Measurements from ENCODE around the gene CARS2.
"Not testable (repeated sequence)": the region's sequence is repeated elsewhere in the genome, so short reads cannot be mapped to it uniquely, and the experiment has no call there.

Gene CARS2

DNA sequence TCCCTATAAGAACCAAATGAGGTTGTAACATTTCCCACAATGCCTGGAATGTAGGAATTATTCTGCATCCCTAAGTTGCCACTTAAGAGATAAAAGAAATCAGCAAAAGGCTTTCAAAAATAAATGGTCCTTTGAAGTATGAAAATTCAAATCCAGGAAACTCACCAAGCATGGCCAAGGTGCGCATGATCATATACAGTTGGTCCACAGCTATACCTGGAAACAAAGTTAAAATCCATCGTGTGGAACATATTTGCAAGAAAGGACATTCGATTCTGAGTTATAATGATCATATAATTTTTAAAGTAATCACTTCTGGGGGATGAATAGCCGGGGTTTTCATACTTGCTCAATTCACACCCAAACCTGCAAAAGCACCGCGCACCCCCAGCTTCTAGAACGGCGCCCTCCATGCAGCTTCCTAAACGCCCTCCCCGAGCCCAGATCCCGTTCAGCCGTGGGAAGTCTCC lies 525 bp downstream of the CARS2 start:
- DNase-seq = no peak

DNA sequence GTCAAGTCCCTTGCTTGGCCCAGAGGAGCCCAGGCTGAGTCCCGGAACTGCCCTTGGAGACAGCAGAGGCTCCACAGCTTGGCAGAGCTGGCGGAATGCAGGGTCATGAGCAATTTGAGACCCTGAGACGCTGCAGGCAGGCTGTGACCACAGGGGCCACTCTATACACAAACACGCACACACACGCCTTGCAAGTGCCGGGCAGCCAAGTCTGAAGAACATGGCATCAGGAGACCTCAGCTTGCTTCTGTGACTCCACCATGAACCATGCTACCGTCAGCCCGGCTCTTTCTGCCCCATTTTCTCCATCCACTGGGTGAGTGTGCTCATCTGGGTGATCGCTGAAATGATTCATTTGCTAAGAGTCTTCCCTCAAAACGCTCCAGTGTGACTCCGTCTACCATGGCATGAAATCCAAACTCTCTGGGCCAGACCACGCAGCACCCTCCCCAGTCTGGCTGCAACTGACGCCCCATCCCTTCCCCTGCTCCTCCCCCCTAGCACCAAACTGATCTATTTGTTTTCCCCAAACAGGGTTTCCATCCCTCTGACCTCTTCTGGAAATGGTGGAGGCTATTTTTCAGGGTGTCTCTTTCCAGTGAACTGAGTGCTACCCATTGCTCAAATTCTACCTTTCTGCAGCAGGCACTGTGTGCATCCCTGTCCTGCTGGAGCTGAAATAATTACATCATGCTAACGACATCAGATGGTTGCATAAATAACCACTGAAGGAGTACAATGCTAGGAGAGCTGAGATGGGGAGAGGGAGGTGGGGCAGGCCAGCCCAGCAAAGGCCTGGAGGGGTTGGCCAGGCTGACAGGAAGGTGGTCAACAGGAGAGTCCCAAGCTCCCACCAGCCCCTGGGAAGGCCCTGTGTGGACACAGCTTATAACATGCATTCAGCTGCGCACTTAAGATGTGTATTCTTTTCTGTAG lies 3.1 kb downstream of the CARS2 start:
- DNase-seq = no peak

DNA sequence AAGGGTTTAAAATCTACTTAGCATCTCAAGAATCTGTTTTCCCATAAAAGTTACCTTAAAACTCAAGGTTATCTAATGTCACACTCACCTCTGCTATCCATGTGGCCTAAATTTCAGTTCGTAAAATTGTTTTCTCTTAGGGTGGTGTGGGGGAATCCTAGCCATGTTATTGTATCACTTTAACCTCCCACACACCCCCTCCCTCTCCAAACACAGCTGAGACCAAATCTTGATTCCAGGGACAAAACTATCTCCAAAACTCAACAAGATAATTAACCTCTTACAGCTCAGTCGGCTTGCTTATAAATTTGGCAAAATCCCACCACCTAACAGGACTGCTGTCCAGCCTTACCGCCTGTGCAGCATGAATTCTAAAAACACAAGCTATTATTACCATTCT lies 3.8 kb downstream of the CARS2 start:
- DNase-seq = no peak

DNA sequence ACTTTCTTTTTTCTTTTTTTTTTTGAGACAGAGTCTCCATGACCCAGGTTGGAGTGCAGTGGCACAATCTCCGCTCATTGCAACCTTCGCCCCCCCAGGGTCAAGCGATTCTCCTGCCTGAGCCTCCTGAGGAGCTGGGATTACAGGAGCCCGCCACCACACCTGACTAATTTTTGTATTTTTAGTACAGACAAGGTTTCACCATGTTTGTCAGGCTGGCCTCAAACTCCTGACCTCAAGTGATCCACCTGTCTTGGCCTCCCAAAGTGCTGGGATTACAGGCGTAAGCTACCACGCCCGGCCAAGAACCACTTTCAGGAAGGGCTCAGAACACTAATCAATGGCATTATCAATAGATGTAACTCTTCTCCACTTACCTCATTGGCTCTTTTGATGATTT lies 4.9 kb downstream of the CARS2 start:
- not testable (repeated sequence) for DNase-seq

DNA sequence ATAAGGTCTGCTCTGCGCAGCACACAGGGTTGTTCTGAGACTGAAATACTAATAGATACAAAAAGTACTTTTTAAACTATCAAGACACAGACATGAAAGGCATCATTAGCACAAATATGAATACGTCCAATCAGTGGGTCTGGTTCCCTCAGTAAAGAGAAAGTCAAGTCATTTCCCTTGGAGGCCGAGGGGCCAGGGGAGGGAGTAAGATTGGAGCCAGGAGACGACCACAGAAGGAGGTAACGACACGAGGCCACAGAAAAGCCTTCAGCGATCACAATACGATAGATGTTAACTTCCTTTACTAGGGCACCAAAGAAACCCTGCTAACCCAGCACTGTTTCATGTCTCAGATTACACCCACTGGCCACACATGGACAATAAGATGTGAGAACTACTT lies 5.3 kb downstream of the CARS2 start:
- no peak for DNase-seq

DNA sequence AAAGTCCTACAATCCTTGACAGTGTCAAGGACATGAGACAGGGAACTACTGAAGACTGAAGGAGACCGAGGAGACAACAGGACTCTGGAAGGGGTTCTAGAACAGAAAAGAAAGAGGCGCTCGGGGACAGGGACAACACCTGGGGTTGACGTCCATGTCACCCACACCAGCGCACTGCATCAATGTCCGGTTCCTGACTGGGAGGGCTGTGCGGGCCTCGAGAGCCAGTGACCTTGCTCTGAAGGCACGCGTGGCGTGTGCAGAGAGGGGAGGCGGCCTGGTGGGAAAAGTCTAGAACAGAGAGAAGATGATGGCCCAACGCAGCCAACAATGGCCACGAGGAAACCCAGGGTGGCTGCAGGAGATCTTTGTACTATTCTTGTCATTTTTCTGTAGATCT lies 5.7 kb downstream of the CARS2 start:
- DNase-seq = no peak

DNA sequence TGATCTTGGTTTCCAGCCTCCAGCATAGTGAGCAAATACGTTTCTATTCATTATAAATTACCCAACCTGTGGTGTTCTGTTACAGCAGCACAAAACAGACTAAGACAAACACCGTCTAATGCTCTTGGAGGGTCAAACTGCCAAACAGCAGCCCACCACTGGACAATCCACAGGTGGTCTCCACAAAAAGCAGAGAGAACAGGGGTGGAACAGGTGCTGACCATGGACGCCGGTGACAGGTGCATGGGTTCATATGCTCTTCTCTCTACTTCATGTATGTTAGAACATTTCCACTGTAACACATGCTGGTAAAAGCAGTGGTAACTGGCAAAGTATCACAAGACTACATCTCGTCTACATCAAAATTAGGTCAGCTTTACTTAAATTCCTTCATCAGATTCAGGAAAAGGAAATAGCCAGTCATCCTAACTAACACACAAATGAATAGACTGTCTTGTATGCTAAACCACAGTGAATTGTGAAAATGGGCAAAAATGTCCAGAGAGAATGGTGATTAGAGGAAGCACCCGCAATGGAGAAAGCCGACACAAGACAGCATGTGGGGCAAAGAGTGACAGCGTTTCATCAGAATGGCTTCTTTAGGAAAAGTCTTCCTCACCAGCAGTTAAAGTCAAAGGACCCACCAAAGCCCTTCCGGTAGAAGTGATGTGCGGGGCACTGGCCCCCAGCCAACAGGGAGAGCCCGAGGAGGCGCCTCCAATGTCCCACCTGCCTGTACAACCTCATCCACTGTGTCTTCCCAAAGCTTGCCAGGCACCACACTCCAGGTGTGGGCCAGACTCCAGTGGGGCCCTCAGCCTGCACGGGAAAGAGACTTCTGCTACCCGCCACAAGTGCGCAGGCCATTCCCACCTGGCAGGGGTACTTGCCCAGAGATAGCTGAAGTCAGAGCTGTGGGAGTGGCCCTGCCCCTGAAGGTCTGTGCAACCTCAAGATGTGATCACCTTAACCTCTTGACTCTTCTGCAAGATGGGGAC lies 6.5 kb downstream of the CARS2 start:
- no peak for DNase-seq

DNA sequence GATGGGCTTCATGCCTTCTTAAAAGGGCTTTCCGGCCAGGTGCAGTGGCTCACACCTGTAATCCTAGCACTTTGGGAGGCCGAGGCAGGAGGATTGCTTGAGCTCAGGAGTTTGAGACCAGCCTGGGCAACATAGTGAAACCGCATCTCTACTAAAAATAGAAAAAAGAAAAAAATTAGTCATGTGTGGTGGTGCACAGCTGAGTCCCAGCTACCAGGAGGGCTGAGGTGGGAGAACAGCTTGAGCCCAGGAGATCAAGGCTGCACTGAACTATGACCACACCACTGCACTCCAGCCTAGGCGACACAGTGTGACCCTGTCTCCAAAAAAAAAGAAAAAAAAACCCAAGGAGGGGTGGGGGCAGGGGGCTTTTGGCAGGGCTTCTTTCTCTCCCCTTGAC lies 7.2 kb downstream of the CARS2 start:
- no peak for DNase-seq

DNA sequence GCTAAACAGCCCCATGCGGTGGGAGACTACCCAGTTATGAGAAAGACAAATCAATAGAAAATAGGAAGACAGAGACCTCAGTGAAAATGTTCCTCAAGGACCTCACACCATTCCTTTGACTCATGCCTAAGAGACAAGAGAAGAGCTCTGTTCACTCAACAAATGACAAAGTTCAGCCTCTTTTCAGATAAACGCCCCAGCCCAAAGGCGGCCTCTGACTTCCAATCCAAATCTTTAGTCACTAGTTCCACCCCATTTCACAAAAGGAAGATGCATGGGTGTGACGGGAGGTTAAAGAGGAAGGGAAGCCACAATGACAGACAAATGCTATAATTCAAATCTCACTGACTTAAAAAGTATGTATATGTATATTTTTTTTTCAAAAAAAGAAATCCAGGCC lies 8.1 kb downstream of the CARS2 start:
- DNase-seq = no peak

DNA sequence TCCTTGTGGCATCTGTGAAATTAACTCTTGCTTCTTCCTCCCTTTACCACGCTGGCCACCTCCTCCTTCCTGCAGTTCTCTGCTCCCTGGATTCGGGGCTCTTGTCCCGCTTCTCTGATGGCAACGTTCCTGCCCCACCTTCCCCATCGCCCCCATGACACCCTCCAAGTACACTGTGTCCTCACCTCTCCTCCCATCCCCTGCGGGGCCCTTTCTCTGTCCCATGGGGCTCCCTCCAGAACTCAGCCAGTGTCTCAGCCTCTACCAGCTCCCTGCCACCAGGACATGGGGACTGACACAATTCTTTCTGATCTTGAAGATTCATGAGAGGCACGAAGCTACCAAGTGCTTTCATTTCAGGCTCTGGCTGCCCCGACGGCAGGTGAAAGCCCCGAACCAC lies 9.1 kb downstream of the CARS2 start:
- DNase-seq = no peak

DNA sequence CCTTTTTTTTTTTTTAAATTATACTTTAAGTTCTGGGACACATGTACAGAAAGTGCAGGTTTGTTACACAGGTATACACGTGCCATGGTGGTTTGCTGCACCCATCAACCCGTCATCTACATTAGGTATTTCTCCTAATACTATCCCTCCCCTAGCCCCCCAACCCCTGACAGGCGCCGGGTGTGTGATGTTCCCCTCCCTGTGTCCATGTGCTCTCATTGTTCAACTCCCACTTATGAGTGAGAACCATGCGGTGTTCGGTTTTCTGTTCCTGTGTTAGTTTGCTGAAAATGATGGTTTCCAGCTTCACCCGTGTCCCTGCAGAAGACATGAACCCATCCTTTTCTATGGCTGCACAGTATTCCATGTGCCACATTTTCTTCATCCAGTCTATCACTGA lies 10.1 kb downstream of the CARS2 start:
- not testable (repeated sequence) for DNase-seq

- DNase-seq = no peak
These were observed 15.4 kb downstream of the CARS2 start for GRCh38 chr13:110690516-110690915.

DNA sequence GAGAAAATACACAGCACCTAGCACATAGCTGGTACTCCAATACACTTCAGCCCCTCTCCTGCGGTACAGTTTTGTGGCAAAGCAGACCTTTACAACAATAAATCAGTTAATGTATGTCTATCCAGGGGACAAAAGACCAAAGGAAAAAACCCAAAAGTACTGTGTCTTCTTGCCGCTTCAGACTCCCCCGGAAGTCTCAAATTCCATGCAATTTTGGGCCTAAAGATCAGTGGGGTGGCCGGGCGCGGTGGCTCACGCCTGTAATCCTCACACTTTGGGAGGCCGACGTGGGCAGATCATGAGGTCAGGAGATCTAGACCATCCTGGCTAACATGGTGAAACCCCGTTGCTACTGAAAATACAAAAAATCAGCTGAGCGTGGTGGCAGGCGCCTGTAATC lies 16.2 kb downstream of the CARS2 start:
- no peak for DNase-seq

GRCh38 chr13:110689041-110689440 lies 16.9 kb downstream of the CARS2 start:
- DNase-seq = no peak

- no peak for DNase-seq
These were observed 18.2 kb downstream of the CARS2 start for GRCh38 chr13:110687736-110688135.

- DNase-seq = no peak
These were observed 20.5 kb downstream of the CARS2 start for GRCh38 chr13:110685305-110686020.

- DNase-seq = no peak
These were observed 21.4 kb downstream of the CARS2 start for GRCh38 chr13:110684388-110685056.

- DNase-seq = no peak
These were observed 22.0 kb downstream of the CARS2 start for GRCh38 chr13:110683921-110684320.

GRCh38 chr13:110683203-110683883 lies 22.6 kb downstream of the CARS2 start:
- DNase-seq = no peak

- DNase-seq = no peak
These were observed 23.2 kb downstream of the CARS2 start for GRCh38 chr13:110682746-110683145.

- DNase-seq = no peak
These were observed 23.9 kb downstream of the CARS2 start for GRCh38 chr13:110681868-110682550.

All from activated CD8-positive, alpha-beta memory T cell treated with anti-CD3 and anti-CD28 coated beads, Interleukin-2, amount 50 U/mL, for 4 hours (primary cell).